Inflammatory macrophage (primary cell): ENCODE results near the gene CTIF.

ENCODE experiments used
- DNase-seq, 2 donors: peaks; one replicate each; pipeline ENCODE4 v3.0.0-alpha.2; 2020 to 2022

The CTIF gene

GRCh38 chr18:48735080-48735676 lies 196.3 kb downstream of the CTIF start:
- DNase-seq: peak in 1 of 2 donors; percentile 36

- DNase-seq: no peak
Observed at GRCh38 chr18:48735681-48736255, 196.9 kb downstream of the CTIF start.

GRCh38 chr18:48736321-48737260 lies 197.8 kb downstream of the CTIF start:
- DNase-seq: peak in 1 of 2 donors; percentile 48

- DNase-seq: no peak
Observed at GRCh38 chr18:48739266-48740067, 200.6 kb downstream of the CTIF start.

- no peak for DNase-seq
Observed at GRCh38 chr18:48740068-48740440, 201.2 kb downstream of the CTIF start.

- DNase-seq: peak in 1 of 2 donors; percentile 12
Observed at GRCh38 chr18:48740851-48741485, 202.1 kb downstream of the CTIF start.

GRCh38 chr18:48741866-48742265 lies 203.0 kb downstream of the CTIF start:
- no peak for DNase-seq

- no peak for DNase-seq
Observed at GRCh38 chr18:48742304-48742703, 203.5 kb downstream of the CTIF start.

GRCh38 chr18:48742706-48743475 lies 204.1 kb downstream of the CTIF start:
- DNase-seq: peak; percentile 97

GRCh38 chr18:48743886-48744285 lies 205.1 kb downstream of the CTIF start:
- peak; percentile 16 to 53 for DNase-seq

GRCh38 chr18:48745293-48745692 lies 206.5 kb downstream of the CTIF start:
- DNase-seq: no peak

- no peak for DNase-seq
Observed at GRCh38 chr18:48749768-48750167, 210.9 kb downstream of the CTIF start.

GRCh38 chr18:48750485-48751175 lies 211.8 kb downstream of the CTIF start:
- DNase-seq: no peak

- DNase-seq: no peak
Observed at GRCh38 chr18:48751727-48752468, 213.1 kb downstream of the CTIF start.

GRCh38 chr18:48752478-48752877 lies 213.6 kb downstream of the CTIF start:
- DNase-seq: no peak

- DNase-seq: no peak
Observed at GRCh38 chr18:48752928-48753327, 214.1 kb downstream of the CTIF start.

- no peak for DNase-seq
Observed at GRCh38 chr18:48753691-48754090, 214.9 kb downstream of the CTIF start.

- no peak for DNase-seq
Observed at GRCh38 chr18:48754559-48754958, 215.7 kb downstream of the CTIF start.

- no peak for DNase-seq
Observed at GRCh38 chr18:48754993-48755473, 216.2 kb downstream of the CTIF start.
